ENCODE measurements around the gene DHPS. TPM values are rescaled to one million over a fixed set of nuclear protein-coding genes. Genes with fewer than 3 reads are reported as not detected.
"Not testable (repeated sequence)": the region's sequence is repeated elsewhere in the genome, so short reads cannot be mapped to it uniquely, and the experiment has no call there.

The DHPS gene
- total and polyA plus RNA-seq, 4 donors = 65.0 to 80.8 (median 74.7) TPM

DNA sequence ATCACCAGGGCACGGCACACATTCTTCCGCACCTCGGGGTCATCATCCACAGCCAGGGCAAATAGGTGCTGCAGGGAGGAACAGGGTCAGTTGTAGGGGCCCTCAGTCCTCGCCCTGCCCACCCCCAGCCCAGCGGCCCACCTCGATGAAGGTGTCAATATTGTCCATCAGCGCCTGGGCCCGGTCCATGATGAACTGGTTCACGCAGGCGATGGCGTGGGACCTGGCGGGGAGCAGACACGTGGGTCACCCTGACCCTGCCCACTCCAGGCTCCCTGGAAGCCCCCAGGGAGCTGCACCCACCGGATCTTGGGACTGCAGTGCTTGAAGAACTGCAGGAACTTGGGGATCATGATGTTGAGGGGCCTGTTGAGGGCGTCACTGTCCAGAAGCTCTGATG, 33.4 kb upstream of the DHPS start:
- Histone ChIP-seq H3K4me3 (no peak overlapping the region), H3K4me1 (ENCODE audit: control insufficient read depth in 5 of 5, insufficient read depth in 5 of 5, low read length in 5 of 5) (peaks cover 0 to 3% (median under 1%) of the 10 kb centered on the region in 5 donors), H3K9me3 (ENCODE audit: control insufficient read depth in 4 of 4, insufficient read depth in 3 of 4, low read length in 3 of 4) (no peaks in the 10 kb centered on the region), H3K27ac (ENCODE audit: low read depth in 1 of 2, low read length in 1 of 2) (no peak overlapping the region), H3K27me3 (ENCODE audit: control insufficient read depth in 3 of 3, insufficient read depth in 3 of 3, low read length in 2 of 3) (no peaks in the 10 kb centered on the region), H3K36me3 (ENCODE audit: control insufficient read depth in 4 of 4, insufficient read depth in 4 of 4, low read length in 4 of 4) (peaks cover 7 to 59% (median 55%) of the 10 kb centered on the region in 4 donors), H3K9ac (ENCODE audit: insufficient read depth in 1 of 2, low read length in 2 of 2) (no peak overlapping the region)
- ATAC-seq (ENCODE audit: insufficient read depth, low FRiP score) (no peak), DNase-seq (no peak)
- TF ChIP-seq, protein P1, sequence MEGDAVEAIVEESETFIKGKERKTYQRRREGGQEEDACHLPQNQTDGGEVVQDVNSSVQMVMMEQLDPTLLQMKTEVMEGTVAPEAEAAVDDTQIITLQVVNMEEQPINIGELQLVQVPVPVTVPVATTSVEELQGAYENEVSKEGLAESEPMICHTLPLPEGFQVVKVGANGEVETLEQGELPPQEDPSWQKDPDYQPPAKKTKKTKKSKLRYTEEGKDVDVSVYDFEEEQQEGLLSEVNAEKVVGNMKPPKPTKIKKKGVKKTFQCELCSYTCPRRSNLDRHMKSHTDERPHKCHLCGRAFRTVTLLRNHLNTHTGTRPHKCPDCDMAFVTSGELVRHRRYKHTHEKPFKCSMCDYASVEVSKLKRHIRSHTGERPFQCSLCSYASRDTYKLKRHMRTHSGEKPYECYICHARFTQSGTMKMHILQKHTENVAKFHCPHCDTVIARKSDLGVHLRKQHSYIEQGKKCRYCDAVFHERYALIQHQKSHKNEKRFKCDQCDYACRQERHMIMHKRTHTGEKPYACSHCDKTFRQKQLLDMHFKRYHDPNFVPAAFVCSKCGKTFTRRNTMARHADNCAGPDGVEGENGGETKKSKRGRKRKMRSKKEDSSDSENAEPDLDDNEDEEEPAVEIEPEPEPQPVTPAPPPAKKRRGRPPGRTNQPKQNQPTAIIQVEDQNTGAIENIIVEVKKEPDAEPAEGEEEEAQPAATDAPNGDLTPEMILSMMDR (IDR thresholded peaks at IDR 0.05; ENCODE audit: control extremely low read depth, extremely low read depth) = no peak
- WGBS, 2 donors = 95 to 96% methylated on average over 15 of the region's 15 CpGs

DNA sequence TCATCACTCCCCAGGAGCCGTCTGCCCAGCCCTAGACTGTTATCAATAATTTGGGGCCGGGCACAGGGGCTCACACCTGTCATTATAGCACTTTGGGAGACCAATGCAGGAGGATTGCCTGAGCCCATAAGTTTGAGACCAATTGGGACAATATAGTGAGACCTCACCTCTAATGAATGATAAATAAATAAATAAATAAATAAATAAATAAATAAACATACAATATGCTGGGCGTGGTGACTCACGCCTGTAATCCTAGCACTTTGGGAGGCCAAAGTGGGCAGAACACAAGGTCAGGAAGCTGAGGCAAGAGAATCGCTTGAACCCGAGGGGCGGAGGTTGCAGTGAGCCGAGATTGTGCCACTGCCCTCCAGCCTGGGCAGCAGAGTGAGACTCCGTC, 31.6 kb upstream of the DHPS start:
- DNase-seq; H3K4me3 ChIP-seq; H3K9ac ChIP-seq (ENCODE audit: insufficient read depth in 1 of 2, low read length in 2 of 2); ATAC-seq (ENCODE audit: insufficient read depth, low FRiP score); H3K4me1 ChIP-seq (ENCODE audit: control insufficient read depth in 5 of 5, insufficient read depth in 5 of 5, low read length in 5 of 5); H3K27ac ChIP-seq (ENCODE audit: low read depth in 1 of 2, low read length in 1 of 2); H3K9me3 ChIP-seq (ENCODE audit: control insufficient read depth in 4 of 4, insufficient read depth in 3 of 4, low read length in 3 of 4); H3K27me3 ChIP-seq (ENCODE audit: control insufficient read depth in 3 of 3, insufficient read depth in 3 of 3, low read length in 2 of 3): not testable (repeated sequence)
- peaks cover 18 to 56% (median 54%) of the 10 kb centered on the region in 4 donors for H3K36me3 ChIP-seq (ENCODE audit: control insufficient read depth in 4 of 4, insufficient read depth in 4 of 4, low read length in 4 of 4)
- 93 to 98% methylated on average over 9 of the region's 9 CpGs for WGBS, 2 donors

DNA sequence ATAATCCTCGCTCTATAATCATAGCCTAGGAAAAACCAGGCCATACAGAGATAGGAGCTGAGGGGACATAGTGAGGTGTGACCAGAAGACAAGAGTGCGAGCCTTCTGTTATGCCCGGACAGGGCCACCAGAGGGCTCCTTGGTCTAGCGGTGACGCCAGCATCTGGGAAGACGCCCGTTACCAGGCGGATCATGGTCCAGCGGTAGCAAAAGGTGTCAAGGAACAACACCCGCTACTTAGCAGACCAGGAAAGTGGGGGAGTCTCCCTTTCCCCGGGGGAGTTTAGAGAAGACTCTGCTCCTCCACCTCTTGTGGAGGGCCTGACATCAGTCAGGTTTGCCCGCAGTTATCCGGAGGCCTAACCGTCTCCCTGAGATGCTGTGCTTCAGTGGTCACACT, 30.4 kb upstream of the DHPS start:
- H3K9me3 ChIP-seq (ENCODE audit: control insufficient read depth in 4 of 4, insufficient read depth in 3 of 4, low read length in 3 of 4); H3K27me3 ChIP-seq (ENCODE audit: control insufficient read depth in 3 of 3, insufficient read depth in 3 of 3, low read length in 2 of 3); H3K4me3 ChIP-seq; DNase-seq; ATAC-seq (ENCODE audit: insufficient read depth, low FRiP score); H3K4me1 ChIP-seq (ENCODE audit: control insufficient read depth in 5 of 5, insufficient read depth in 5 of 5, low read length in 5 of 5); H3K9ac ChIP-seq (ENCODE audit: insufficient read depth in 1 of 2, low read length in 2 of 2); H3K27ac ChIP-seq (ENCODE audit: low read depth in 1 of 2, low read length in 1 of 2): not testable (repeated sequence)
- peaks cover 18 to 61% (median 53%) of the 10 kb centered on the region in 4 donors for H3K36me3 ChIP-seq (ENCODE audit: control insufficient read depth in 4 of 4, insufficient read depth in 4 of 4, low read length in 4 of 4)
- WGBS, 2 donors = 54 to 56% methylated on average over 11 to 12 of the region's 14 CpGs

DNA sequence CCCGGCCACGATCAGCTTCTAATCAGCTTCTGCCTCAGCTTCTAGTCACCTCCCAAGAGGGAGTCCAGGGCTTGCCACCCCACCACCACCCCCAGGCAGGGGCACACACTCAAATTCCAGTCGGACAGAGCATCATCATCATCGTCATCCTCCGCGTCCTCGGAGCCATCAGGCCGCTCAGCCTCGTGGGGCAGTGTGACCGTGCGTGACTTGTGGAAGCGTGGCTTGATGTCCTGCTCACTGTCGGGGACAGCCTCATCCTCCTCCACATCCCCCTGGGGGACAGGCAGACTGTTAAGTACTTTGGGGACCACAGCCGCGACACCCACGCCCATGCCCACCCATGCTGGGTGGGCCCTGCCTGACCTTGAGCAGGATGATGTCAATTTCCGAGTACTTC, 29.5 kb upstream of the DHPS start:
- ATAC-seq (ENCODE audit: insufficient read depth, low FRiP score) (no peak), DNase-seq (no peak)
- Histone ChIP-seq H3K36me3 (ENCODE audit: control insufficient read depth in 4 of 4, insufficient read depth in 4 of 4, low read length in 4 of 4) (peaks cover 18 to 61% (median 53%) of the 10 kb centered on the region in 4 donors), H3K9me3 (ENCODE audit: control insufficient read depth in 4 of 4, insufficient read depth in 3 of 4, low read length in 3 of 4) (no peaks in the 10 kb centered on the region), H3K9ac (ENCODE audit: insufficient read depth in 1 of 2, low read length in 2 of 2) (no peak overlapping the region), H3K4me1 (ENCODE audit: control insufficient read depth in 5 of 5, insufficient read depth in 5 of 5, low read length in 5 of 5) (no peaks in the 10 kb centered on the region), H3K27ac (ENCODE audit: low read depth in 1 of 2, low read length in 1 of 2) (no peak overlapping the region), H3K27me3 (ENCODE audit: control insufficient read depth in 3 of 3, insufficient read depth in 3 of 3, low read length in 2 of 3) (no peaks in the 10 kb centered on the region), H3K4me3 (no peak overlapping the region)
- 96 to 98% methylated on average over 17 of the region's 17 CpGs for WGBS, 2 donors
- TF ChIP-seq, protein P1 (IDR thresholded peaks at IDR 0.05; ENCODE audit: control extremely low read depth, extremely low read depth) = no peak
